A549 (cell line): ENCODE data around the gene MAN2A2.

Experiments
- CTCF ChIP-seq: fragments of >200 bp; sonication (Bioruptor Twin); formaldehyde crosslinking; IDR thresholded peaks from 3 replicates; pipeline ENCODE4 v1.5.1; 2016
- ESRRA ChIP-seq: fragments of 150-350 bp; IDR thresholded peaks from 2 replicates; pipeline ENCODE4 v1.6.1; 2014; ENCODE audit warnings: mild to moderate bottlenecking, low read length, borderline replicate concordance
- JUN ChIP-seq, 2 experiments: fragments of >200 bp; sonication (Bioruptor Twin); formaldehyde crosslinking; IDR thresholded peaks; 2 replicates in 1 of 2; 3 replicates in 1 of 2; pipeline ENCODE4 v1.6.1; 2016 to 2017
- MAFK ChIP-seq: fragments of 450-650 bp; IDR thresholded peaks from 2 replicates; pipeline ENCODE4 v1.6.1; 2014; ENCODE audit not compliant: partially characterized antibody
- TF ChIP-seq, protein P1 (sequence below): fragments of 200-600 bp; sonication (generic); IDR thresholded peaks from 2 replicates; pipeline ENCODE4 v1.6.1; 2016; ENCODE audit warnings: antibody characterized with exemption, mild to moderate bottlenecking, moderate library complexity
- TF ChIP-seq, protein P2 (sequence below): IDR thresholded peaks from 2 replicates; pipeline ENCODE4 v1.6.1; 2012

DNA sequence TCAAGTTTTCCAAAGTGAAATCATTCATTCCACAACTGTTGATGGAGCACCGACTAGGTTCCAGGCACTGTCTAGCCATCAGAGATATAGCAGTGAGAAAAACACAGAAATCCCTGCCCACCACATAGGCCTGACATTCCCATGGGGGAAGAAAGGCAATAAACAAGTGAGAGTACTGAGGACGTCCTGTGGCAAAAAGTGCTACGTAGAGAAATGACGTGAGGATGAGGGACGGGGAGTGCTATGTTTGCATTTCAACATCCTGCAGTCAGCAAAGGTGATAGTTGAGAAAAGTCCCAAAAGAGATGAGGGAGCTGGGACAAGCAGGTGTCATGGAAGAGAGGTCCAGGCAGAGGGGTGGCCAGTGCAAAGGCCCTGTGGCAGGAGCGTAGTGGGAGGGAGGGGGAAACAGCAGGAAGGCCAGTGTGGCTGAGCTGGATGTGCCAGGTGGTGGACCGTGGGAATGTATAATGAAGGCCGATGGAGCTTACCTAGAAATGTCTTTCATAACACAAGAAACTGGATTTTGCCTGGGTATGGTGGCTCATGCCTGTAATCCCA, 45.1 kb upstream of the MAN2A2 start:
- TF ChIP-seq CTCF (no peak), JUN (IDR thresholded peaks at IDR 0.05) (no peak), ESRRA (no peak), MAFK (no peak)
- TF ChIP-seq, protein P1, sequence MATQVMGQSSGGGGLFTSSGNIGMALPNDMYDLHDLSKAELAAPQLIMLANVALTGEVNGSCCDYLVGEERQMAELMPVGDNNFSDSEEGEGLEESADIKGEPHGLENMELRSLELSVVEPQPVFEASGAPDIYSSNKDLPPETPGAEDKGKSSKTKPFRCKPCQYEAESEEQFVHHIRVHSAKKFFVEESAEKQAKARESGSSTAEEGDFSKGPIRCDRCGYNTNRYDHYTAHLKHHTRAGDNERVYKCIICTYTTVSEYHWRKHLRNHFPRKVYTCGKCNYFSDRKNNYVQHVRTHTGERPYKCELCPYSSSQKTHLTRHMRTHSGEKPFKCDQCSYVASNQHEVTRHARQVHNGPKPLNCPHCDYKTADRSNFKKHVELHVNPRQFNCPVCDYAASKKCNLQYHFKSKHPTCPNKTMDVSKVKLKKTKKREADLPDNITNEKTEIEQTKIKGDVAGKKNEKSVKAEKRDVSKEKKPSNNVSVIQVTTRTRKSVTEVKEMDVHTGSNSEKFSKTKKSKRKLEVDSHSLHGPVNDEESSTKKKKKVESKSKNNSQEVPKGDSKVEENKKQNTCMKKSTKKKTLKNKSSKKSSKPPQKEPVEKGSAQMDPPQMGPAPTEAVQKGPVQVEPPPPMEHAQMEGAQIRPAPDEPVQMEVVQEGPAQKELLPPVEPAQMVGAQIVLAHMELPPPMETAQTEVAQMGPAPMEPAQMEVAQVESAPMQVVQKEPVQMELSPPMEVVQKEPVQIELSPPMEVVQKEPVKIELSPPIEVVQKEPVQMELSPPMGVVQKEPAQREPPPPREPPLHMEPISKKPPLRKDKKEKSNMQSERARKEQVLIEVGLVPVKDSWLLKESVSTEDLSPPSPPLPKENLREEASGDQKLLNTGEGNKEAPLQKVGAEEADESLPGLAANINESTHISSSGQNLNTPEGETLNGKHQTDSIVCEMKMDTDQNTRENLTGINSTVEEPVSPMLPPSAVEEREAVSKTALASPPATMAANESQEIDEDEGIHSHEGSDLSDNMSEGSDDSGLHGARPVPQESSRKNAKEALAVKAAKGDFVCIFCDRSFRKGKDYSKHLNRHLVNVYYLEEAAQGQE: no peak
- TF ChIP-seq, protein P2, sequence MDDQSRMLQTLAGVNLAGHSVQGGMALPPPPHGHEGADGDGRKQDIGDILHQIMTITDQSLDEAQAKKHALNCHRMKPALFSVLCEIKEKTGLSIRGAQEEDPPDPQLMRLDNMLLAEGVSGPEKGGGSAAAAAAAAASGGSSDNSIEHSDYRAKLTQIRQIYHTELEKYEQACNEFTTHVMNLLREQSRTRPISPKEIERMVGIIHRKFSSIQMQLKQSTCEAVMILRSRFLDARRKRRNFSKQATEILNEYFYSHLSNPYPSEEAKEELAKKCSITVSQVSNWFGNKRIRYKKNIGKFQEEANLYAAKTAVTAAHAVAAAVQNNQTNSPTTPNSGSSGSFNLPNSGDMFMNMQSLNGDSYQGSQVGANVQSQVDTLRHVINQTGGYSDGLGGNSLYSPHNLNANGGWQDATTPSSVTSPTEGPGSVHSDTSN: no peak
